HepG2 (cell line): ENCODE data around the gene LINGO3. TPM values are rescaled to one million over a fixed set of nuclear protein-coding genes. Genes with fewer than 3 reads are reported as not detected.

Experiments
- ARNT ChIP-seq: fragments of 450-650 bp; IDR thresholded peaks from 2 replicates; pipeline ENCODE4 v1.6.1; 2017
- CSRNP2 ChIP-seq: sonication (generic); formaldehyde crosslinking; conservative IDR thresholded peaks from 2 replicates; pipeline ENCODE4 v1.8.0; 2022; ENCODE audit warnings: low read depth, missing genetic modification reagents
- KIAA2018 ChIP-seq: sonication (generic); formaldehyde crosslinking; IDR thresholded peaks from 2 replicates; pipeline ENCODE4 v1.5.0; 2020; ENCODE audit warnings: mild to moderate bottlenecking, missing genetic modification reagents, borderline replicate concordance
- KLF12 ChIP-seq: sonication (generic); formaldehyde crosslinking; IDR thresholded peaks from 2 replicates; pipeline ENCODE4 v1.4.0; 2020; ENCODE audit warnings: missing genetic modification reagents, borderline replicate concordance
- PBX3 ChIP-seq: sonication (generic); formaldehyde crosslinking; IDR thresholded peaks from 2 replicates; pipeline ENCODE4 v1.8.1; 2023; ENCODE audit warnings: missing genetic modification reagents, inconsistent platforms, borderline replicate concordance
- RFX3 ChIP-seq: IDR thresholded peaks from 2 replicates; pipeline ENCODE4 v1.6.1; 2016; ENCODE audit warnings: missing biosample characterization, missing genetic modification reagents
- SNAI1 ChIP-seq: sonication (generic); formaldehyde crosslinking; IDR thresholded peaks from 2 replicates; pipeline ENCODE4 v1.5.0; 2020; ENCODE audit warnings: mild to moderate bottlenecking, missing genetic modification reagents, borderline replicate concordance
- ZBTB34 ChIP-seq: sonication (generic); formaldehyde crosslinking; IDR thresholded peaks from 2 replicates; pipeline ENCODE4 v1.8.0; 2022; ENCODE audit warnings: mild to moderate bottlenecking, missing genetic modification reagents
- ZBTB38 ChIP-seq: sonication (generic); formaldehyde crosslinking; IDR thresholded peaks from 2 replicates; pipeline ENCODE4 v1.5.1; 2020; ENCODE audit warnings: mild to moderate bottlenecking, missing genetic modification reagents
- ZMYM3 ChIP-seq: sonication (generic); formaldehyde crosslinking; IDR thresholded peaks from 2 replicates; pipeline ENCODE4 v1.5.1; 2020; ENCODE audit warnings: mild to moderate bottlenecking, missing genetic modification reagents
- ZNF652 ChIP-seq: IDR thresholded peaks from 2 replicates; pipeline ENCODE4 v1.6.1; 2016; ENCODE audit warnings: low read depth, borderline replicate concordance
- ZNF687 ChIP-seq: sonication (generic); formaldehyde crosslinking; IDR thresholded peaks from 2 replicates; pipeline ENCODE4 v1.5.1; 2020; ENCODE audit warnings: mild to moderate bottlenecking, missing genetic modification reagents, moderate library complexity
- ZNF883 ChIP-seq: sonication (generic); formaldehyde crosslinking; IDR thresholded peaks from 2 replicates; pipeline ENCODE4 v1.5.1; 2020; ENCODE audit warnings: mild to moderate bottlenecking, missing genetic modification reagents; ENCODE audit errors: not compliant biosample characterization
- polyA plus RNA-seq, 8 experiments: library from polyadenylated mRNA; depleted of rRNA in 3 of 8; stranded (reverse) in 7 of 8; unstranded in 1 of 8; fragments of >200 nt; fragmentation: Illumina TruSeq in 4 of 8; extraction: Trizol in 4 of 8; gene quantifications; 2 replicates each; pipeline versions ENCODE4 v1.2.1 to v1.2.3, GENCODE V29; 2011 to 2016; ENCODE audit warnings: low read depth in 4 of 8, missing spikeins in 1 of 8, mixed read lengths in 1 of 8; ENCODE audit not compliant: insufficient read depth in 1 of 8
- total RNA-seq, 5 experiments: library from RNA; depleted of rRNA; stranded (reverse); fragments of >200 nt; fragmentation: Illumina TruSeq; extraction: Trizol; gene quantifications; 2 replicates each; pipeline ENCODE4 v1.2.3, GENCODE V29; 2016; ENCODE audit warnings: low read depth in 1 of 5

The LINGO3 gene
- total and polyA plus RNA-seq, 2 of the 13 experiments (the other 11 are each of a cell fraction or from before 2014, with no cell fraction given) = not detected

GRCh38 chr19:2337329-2337707 lies 29.4 kb upstream of the LINGO3 start (continued):
- TF ChIP-seq ZBTB34 (CRISPR knock-in tag) (no peak), ZBTB38 (CRISPR knock-in tag) (peak; percentile 95), KIAA2018 (no peak), RFX3 (no peak), SNAI1 (no peak), ZNF687 (CRISPR knock-in tag) (peak; percentile 33), ZMYM3 (CRISPR knock-in tag) (no peak), KLF12 (CRISPR knock-in tag) (no peak), ZNF652 (CRISPR knock-in tag) (no peak), PBX3 (CRISPR knock-in tag) (no peak), CSRNP2 (no peak), ARNT (no peak), ZNF883 (CRISPR knock-in tag) (no peak)
